H1 (cell line): ENCODE results near the gene KCNK4. TPM values are rescaled to one million over a fixed set of nuclear protein-coding genes. Genes with fewer than 3 reads are reported as not detected.

Experiments
- CTCF ChIA-PET: fragments of 300-600 bp; sonication (Branson Sonifier 250); formaldehyde crosslinking; loops from one replicate; lab custom pipeline; 2021; ENCODE audit not compliant: partially characterized antibody; lab: Charles Lee
- POLR2A ChIA-PET: fragments of 300-600 bp; sonication (Branson Sonifier 250); formaldehyde crosslinking; loops from one replicate; lab custom pipeline; 2021; ENCODE audit warnings: inconsistent platforms; ENCODE audit not compliant: partially characterized antibody; lab: Charles Lee
- DNase-seq, 2 experiments: peaks; one replicate each; pipeline versions ENCODE4 v3.0.0 to v3.0.0-alpha.2; 2010 to 2022; ENCODE audit warnings: low spot score in 2 of 2, low read depth in 1 of 2, mixed read lengths in 1 of 2
- FAIRE-seq: peaks from 2 replicates; lab custom pipeline; 2011; peaks lifted over from hg19 to GRCh38; lab: Jason Lieb, UNC
- H2AFZ ChIP-seq: 2 replicates; pipeline ENCODE4 v1.8.1; 2012; ENCODE audit warnings: low read length, inconsistent platforms
- H2AK5ac ChIP-seq: 2 replicates; pipeline ENCODE4 v1.6.1; 2013; ENCODE audit warnings: low read depth, low read length
- H2BK120ac ChIP-seq: replicated peaks from 2 replicates; pipeline ENCODE3; 2013; ENCODE audit warnings: low read depth, low read length, inconsistent platforms
- H2BK12ac ChIP-seq: 2 replicates; pipeline ENCODE4 v1.6.1; 2013; ENCODE audit warnings: low read depth, low read length
- H2BK15ac ChIP-seq: 2 replicates; pipeline ENCODE4 v1.6.1; 2013; ENCODE audit warnings: low read length
- H2BK20ac ChIP-seq: 2 replicates; pipeline ENCODE4 v1.6.1; 2013; ENCODE audit warnings: low read length
- H2BK5ac ChIP-seq: 2 replicates; pipeline ENCODE4 v1.6.1; 2013; ENCODE audit warnings: low read depth, low read length
- H3K14ac ChIP-seq: 2 replicates; pipeline ENCODE4 v1.6.1; 2013; ENCODE audit warnings: inconsistent platforms; ENCODE audit not compliant: insufficient read length
- H3K18ac ChIP-seq: 2 replicates; pipeline ENCODE4 v1.6.1; 2013; ENCODE audit warnings: low read length; ENCODE audit errors: extremely low read depth
- H3K23ac ChIP-seq: 2 replicates; pipeline ENCODE4 v1.6.1; 2013; ENCODE audit warnings: inconsistent platforms; ENCODE audit not compliant: insufficient read length
- H3K23me2 ChIP-seq: 2 replicates; pipeline ENCODE4 v1.6.1; 2013; ENCODE audit warnings: low read depth, low read length
- H3K27ac ChIP-seq: 2 replicates; pipeline ENCODE4 v1.6.1; 2011; ENCODE audit warnings: low read depth, low read length, inconsistent platforms
- H3K27me3 ChIP-seq, 4 experiments: replicated peaks in 1 of 4; 1 replicate in 1 of 4; 2 replicates in 3 of 4; pipeline versions ENCODE4 v1.6.1 to v1.8.1; 2011 to 2013; ENCODE audit warnings: low read length in 3 of 4, mild to moderate bottlenecking in 3 of 4, inconsistent platforms in 2 of 4, mixed read lengths in 2 of 4, moderate library complexity in 1 of 4; ENCODE audit not compliant: control insufficient read depth in 3 of 4, insufficient read depth in 3 of 4; ENCODE audit errors: extremely low read depth in 1 of 4
- H3K36me3 ChIP-seq, 4 experiments: 2 replicates each; pipeline versions ENCODE4 v1.6.1 to v1.8.1; 2011 to 2013; ENCODE audit warnings: mild to moderate bottlenecking in 4 of 4, low read length in 3 of 4, moderate library complexity in 2 of 4, control low read depth in 1 of 4, inconsistent platforms in 1 of 4; ENCODE audit not compliant: insufficient read depth in 4 of 4, control insufficient read depth in 2 of 4
- H3K4ac ChIP-seq: replicated peaks from 2 replicates; pipeline ENCODE3; 2013; ENCODE audit warnings: low read length, low read depth, mixed read lengths, inconsistent platforms; ENCODE audit not compliant: insufficient read length
- H3K4me1 ChIP-seq, 4 experiments: replicated peaks in 1 of 4; 1 replicate in 1 of 4; 2 replicates in 3 of 4; pipeline versions ENCODE4 v1.6.1 to v1.8.1; 2011 to 2013; ENCODE audit warnings: low read length in 3 of 4, inconsistent platforms in 2 of 4, mixed read lengths in 1 of 4; ENCODE audit not compliant: insufficient read depth in 4 of 4, control insufficient read depth in 3 of 4
- H3K4me2 ChIP-seq, 2 experiments: 2 replicates each; pipeline versions ENCODE4 v1.6.1 to v1.8.1; 2011 to 2013; ENCODE audit warnings: low read depth in 2 of 2, low read length in 2 of 2, control low read depth in 1 of 2, inconsistent platforms in 1 of 2, mild to moderate bottlenecking in 1 of 2; ENCODE audit not compliant: insufficient read depth in 1 of 2
- H3K4me3 ChIP-seq, 4 experiments: fragments of 200-600, 300-600 bp in 1 of 4; sonication (generic), shearing (Covaris generic), sonication (Bioruptor Twin) in 1 of 4; 2 replicates each; pipeline versions ENCODE4 v1.5.1 to v1.8.1; 2011 to 2016; ENCODE audit warnings: low read length in 4 of 4, low read depth in 3 of 4, control low read depth in 2 of 4, inconsistent platforms in 2 of 4, mild to moderate bottlenecking in 2 of 4, mixed read lengths in 1 of 4, moderate library complexity in 1 of 4; ENCODE audit not compliant: insufficient read depth in 2 of 4; ENCODE audit errors: extremely low read depth in 1 of 4
- H3K56ac ChIP-seq: replicated peaks from 2 replicates; pipeline ENCODE3; 2013; ENCODE audit warnings: low read depth, mild to moderate bottlenecking, mixed read lengths, low read length, inconsistent platforms; ENCODE audit not compliant: insufficient read length
- H3K79me1 ChIP-seq: 2 replicates; pipeline ENCODE4 v1.6.1; 2013; ENCODE audit warnings: low read depth, low read length, control low read depth
- H3K79me2 ChIP-seq, 2 experiments: 2 replicates each; pipeline versions ENCODE4 v1.6.1 to v1.8.1; 2012 to 2013; ENCODE audit warnings: low read length in 2 of 2, mild to moderate bottlenecking in 2 of 2, inconsistent platforms in 1 of 2; ENCODE audit not compliant: insufficient read depth in 2 of 2, control insufficient read depth in 1 of 2
- H3K9ac ChIP-seq, 4 experiments: replicated peaks in 1 of 4; 1 replicate in 1 of 4; 2 replicates in 3 of 4; pipeline versions ENCODE4 v1.6.1 to v1.8.1; 2011 to 2013; ENCODE audit warnings: low read depth in 3 of 4, low read length in 3 of 4, control low read depth in 2 of 4, mild to moderate bottlenecking in 2 of 4, moderate library complexity in 2 of 4, inconsistent platforms in 1 of 4; ENCODE audit errors: extremely low read depth in 1 of 4
- H3K9me3 ChIP-seq, 2 experiments: 2 replicates each; pipeline versions ENCODE4 v1.6.1 to v1.8.1; 2012 to 2013; ENCODE audit warnings: mild to moderate bottlenecking in 2 of 2, moderate library complexity in 2 of 2, control low read depth in 1 of 2, inconsistent platforms in 1 of 2, low read depth in 1 of 2, low read length in 1 of 2, mixed read lengths in 1 of 2; ENCODE audit not compliant: insufficient read depth in 2 of 2
- H4K20me1 ChIP-seq, 2 experiments: replicated peaks in 1 of 2; 2 replicates each; pipeline versions ENCODE3 to v1.8.1; 2011 to 2013; ENCODE audit warnings: inconsistent platforms in 2 of 2, low read length in 2 of 2, mild to moderate bottlenecking in 1 of 2; ENCODE audit not compliant: insufficient read depth in 2 of 2, control insufficient read depth in 1 of 2
- H4K5ac ChIP-seq: 2 replicates; pipeline ENCODE4 v1.6.1; 2013; ENCODE audit warnings: low read length, low read depth, mixed read lengths, inconsistent platforms; ENCODE audit not compliant: insufficient read length
- H4K8ac ChIP-seq: 2 replicates; pipeline ENCODE4 v1.8.0; 2013; ENCODE audit warnings: mild to moderate bottlenecking, moderate library complexity, low read length, inconsistent platforms; ENCODE audit not compliant: insufficient read depth; ENCODE audit errors: extremely low read depth
- H4K91ac ChIP-seq: replicated peaks from 2 replicates; pipeline ENCODE3; 2013; ENCODE audit warnings: low read length, mixed read lengths, inconsistent platforms; ENCODE audit not compliant: insufficient read length
- KDM1A ChIP-seq: fragments of 200-600, 300-600 bp; sonication (generic); IDR thresholded peaks from 2 replicates; pipeline ENCODE4 v1.7.1; 2016; ENCODE audit warnings: mild to moderate bottlenecking, low read length, borderline replicate concordance
- YY1 ChIP-seq: IDR thresholded peaks from 2 replicates; pipeline ENCODE4 v1.6.1; 2011; ENCODE audit warnings: low read depth, mild to moderate bottlenecking, low read length
- WGBS, 2 experiments: shearing (Covaris generic) in 1 of 2; methylation state at CpG; one replicate each; pipeline versions ENCODE4 v1.1.6 to v1.1.7; 2013 to 2015; ENCODE audit warnings: low lambda C conversion rate in 2 of 2, mixed read lengths in 2 of 2, inconsistent platforms in 1 of 2, low coverage in 1 of 2, missing lambda C conversion rate in 1 of 2; ENCODE audit not compliant: insufficient replicate concordance in 2 of 2, insufficient coverage in 1 of 2, insufficient read length in 1 of 2; ENCODE audit errors: extremely low coverage in 1 of 2, missing lambda C conversion rate in 1 of 2; 5-methylcytosine and 5-hydroxymethylcytosine counted together
- polyA plus RNA-seq, 7 experiments: library from polyadenylated mRNA; depleted of rRNA in 3 of 7; stranded (reverse) in 5 of 7; unstranded in 2 of 7; fragments of >200 nt in 5 of 7; fragments of 200-250 nt in 2 of 7; gene quantifications; 1 replicate in 5 of 7; 2 replicates in 1 of 7; 4 replicates in 1 of 7; pipeline versions ENCODE4 v1.2.1 to v1.2.3, GENCODE V29; 2011 to 2013; ENCODE audit warnings: missing spikeins in 2 of 7, mixed read lengths in 2 of 7
- total RNA-seq: library from RNA; stranded (reverse); fragmentation: NEBNext Ultra II Directional; extraction: Animal tissue kit (Norgen Biotek cat#: 25700); gene quantifications from 2 replicates; pipeline ENCODE4 v1.2.1, GENCODE V29; 2021

Gene KCNK4
- total and polyA plus RNA-seq, 2 of the 8 experiments (the other 6 are each of a cell fraction or from before 2014, with no cell fraction given) = 0.19 TPM; not detected in 1

- H3K79me2 ChIP-seq = no peaks in the 10 kb centered on the region
- no peak overlapping the region for H3K56ac ChIP-seq
- H2BK120ac ChIP-seq = no peak overlapping the region
- H2BK12ac ChIP-seq = no peak overlapping the region
- H4K20me1 ChIP-seq = no peaks in the 10 kb centered on the region
- H3K27ac ChIP-seq = no peak overlapping the region
- no peak overlapping the region for H3K4me3 ChIP-seq
- no peak overlapping the region for H3K4me2 ChIP-seq
- H3K27me3 ChIP-seq = peaks cover 0 to 2% (median 0%) of the 10 kb centered on the region in 4 experiments; a peak in 1 of 7 replicates
- H4K5ac ChIP-seq = no peak overlapping the region
- H3K4ac ChIP-seq = no peak overlapping the region
- no peaks in the 10 kb centered on the region for H3K79me1 ChIP-seq
- H3K18ac ChIP-seq = no peak overlapping the region
- H3K9ac ChIP-seq = no peak overlapping the region
- peaks cover 0 to 19% (median 13%) of the 10 kb centered on the region in 4 experiments; a peak in 6 of 7 replicates for H3K4me1 ChIP-seq
- H4K8ac ChIP-seq = no peak overlapping the region
- H3K36me3 ChIP-seq = no peaks in the 10 kb centered on the region
- H3K14ac ChIP-seq = no peak overlapping the region
- FAIRE-seq (no peak), DNase-seq (no peak)
- TF ChIP-seq YY1 = no peak
- TF ChIP-seq KDM1A = peak; percentile 86; the same call in 1 of the 2 replicates
- POLR2A ChIA-PET = interaction anchor here (1.1 kb wide), 1 partner anchor 18 kb away, joined by 4 read pairs; no protein-coding TSS in a partner anchor
- 86% methylated on average over 8 of the region's 8 CpGs; no CpG with 5 or more reads in 1 of the 2 experiments for WGBS, 2 experiments
- no peak overlapping the region for H2BK15ac ChIP-seq
- no peak overlapping the region for H2AK5ac ChIP-seq
- no peak overlapping the region for H3K23ac ChIP-seq
- peaks cover 11% of the 10 kb centered on the region; the same call in 1 of the 2 replicates for H3K23me2 ChIP-seq
- CTCF ChIA-PET = interaction anchor here (0.6 to 37.6 kb wide), 6 partner anchors 12 to 83 kb away, joined by 3 to 614 read pairs (median 5); partner anchors contain the start of genes CATSPERZ, CCDC88B, ESRRA and PRDX5
- no peak overlapping the region for H2BK20ac ChIP-seq
- no peak overlapping the region for H2AFZ ChIP-seq
- H2BK5ac ChIP-seq = no peak overlapping the region
- no peak overlapping the region for H4K91ac ChIP-seq
- H3K9me3 ChIP-seq = no peaks in the 10 kb centered on the region
Measured at GRCh38 chr11:64337538-64338249, 46.6 kb downstream of the KCNK4 start.
